Measurements from ENCODE around the gene BMP10.
A peak's percentile ranks its signal among the peaks of the same experiment; 100 is the strongest.
"Not testable (repeated sequence)": the region's sequence is repeated elsewhere in the genome, so short reads cannot be mapped to it uniquely, and the experiment has no call there.

The BMP10 gene

GRCh38 chr2:68905116-68905515 lies 33.9 kb upstream of the BMP10 start:
- DNase-seq (ENCODE audit: low read depth): no peak
- no peak for TF ChIP-seq CTCF (IDR thresholded peaks at IDR 0.05; ENCODE audit: low read depth, low read length)
- no peak for TF ChIP-seq MAX (IDR thresholded peaks at IDR 0.05; ENCODE audit: low read depth, low read length)
- TF ChIP-seq MYC (IDR thresholded peaks at IDR 0.05; ENCODE audit: low read depth, low read length): no peak
- no peak for TF ChIP-seq POLR2A (IDR thresholded peaks at IDR 0.05; ENCODE audit: extremely low read depth, insufficient read length)
- H3K4me3 ChIP-seq (ENCODE audit: low read depth, low read length): no peak overlapping the region

- TF ChIP-seq MYC (IDR thresholded peaks at IDR 0.05; ENCODE audit: low read depth, low read length) (no peak), POLR2A (IDR thresholded peaks at IDR 0.05; ENCODE audit: extremely low read depth, insufficient read length) (no peak), CTCF (IDR thresholded peaks at IDR 0.05; ENCODE audit: low read depth, low read length) (no peak), MAX (IDR thresholded peaks at IDR 0.05; ENCODE audit: low read depth, low read length) (no peak)
- H3K4me3 ChIP-seq (ENCODE audit: low read depth, low read length): no peak overlapping the region
- DNase-seq (ENCODE audit: low read depth): no peak
Measured at GRCh38 chr2:68901561-68901960, 30.4 kb upstream of the BMP10 start.

GRCh38 chr2:68901199-68901514 lies 30.0 kb upstream of the BMP10 start:
- peak; percentile 67 for DNase-seq (ENCODE audit: low read depth)

GRCh38 chr2:68900496-68901198 lies 29.4 kb upstream of the BMP10 start:
- TF ChIP-seq POLR2A (IDR thresholded peaks at IDR 0.05; ENCODE audit: extremely low read depth, insufficient read length): no peak
- peak; percentile 32 for TF ChIP-seq CTCF (IDR thresholded peaks at IDR 0.05; ENCODE audit: low read depth, low read length)
- peak; percentile 65 for DNase-seq (ENCODE audit: low read depth)
- H3K4me3 ChIP-seq (ENCODE audit: low read depth, low read length): no peak overlapping the region

More at GRCh38 chr2:68901199-68901514, 30.0 kb upstream of the BMP10 start:
- no peak overlapping the region for H3K4me3 ChIP-seq (ENCODE audit: low read depth, low read length)
- peak; percentile 47 for TF ChIP-seq CTCF (IDR thresholded peaks at IDR 0.05; ENCODE audit: low read depth, low read length)
- no peak for TF ChIP-seq POLR2A (IDR thresholded peaks at IDR 0.05; ENCODE audit: extremely low read depth, insufficient read length)

- not testable (repeated sequence) for DNase-seq (ENCODE audit: low read depth); H3K4me3 ChIP-seq (ENCODE audit: low read depth, low read length)
Measured at GRCh38 chr2:68895981-68896380, 24.8 kb upstream of the BMP10 start.

GRCh38 chr2:68889500-68889899 lies 18.3 kb upstream of the BMP10 start:
- no peak for TF ChIP-seq MYC (IDR thresholded peaks at IDR 0.05; ENCODE audit: low read depth, low read length)
- no peak for TF ChIP-seq CTCF (IDR thresholded peaks at IDR 0.05; ENCODE audit: low read depth, low read length)
- no peak for TF ChIP-seq POLR2A (IDR thresholded peaks at IDR 0.05; ENCODE audit: extremely low read depth, insufficient read length)
- no peak for TF ChIP-seq MAX (IDR thresholded peaks at IDR 0.05; ENCODE audit: low read depth, low read length)
- no peak overlapping the region for H3K4me3 ChIP-seq (ENCODE audit: low read depth, low read length)
- no peak for DNase-seq (ENCODE audit: low read depth)

Measured in NB4 (cell line).